GM19099 (cell line): ENCODE results near the gene ANO5.

ENCODE experiments used
- POLR2A ChIP-seq: IDR thresholded peaks from 3 replicates; pipeline ENCODE4 v1.6.1; 2011; ENCODE audit warnings: low read depth; ENCODE audit not compliant: insufficient read length; ENCODE audit errors: extremely low read depth

ANO5 gene, protein sequence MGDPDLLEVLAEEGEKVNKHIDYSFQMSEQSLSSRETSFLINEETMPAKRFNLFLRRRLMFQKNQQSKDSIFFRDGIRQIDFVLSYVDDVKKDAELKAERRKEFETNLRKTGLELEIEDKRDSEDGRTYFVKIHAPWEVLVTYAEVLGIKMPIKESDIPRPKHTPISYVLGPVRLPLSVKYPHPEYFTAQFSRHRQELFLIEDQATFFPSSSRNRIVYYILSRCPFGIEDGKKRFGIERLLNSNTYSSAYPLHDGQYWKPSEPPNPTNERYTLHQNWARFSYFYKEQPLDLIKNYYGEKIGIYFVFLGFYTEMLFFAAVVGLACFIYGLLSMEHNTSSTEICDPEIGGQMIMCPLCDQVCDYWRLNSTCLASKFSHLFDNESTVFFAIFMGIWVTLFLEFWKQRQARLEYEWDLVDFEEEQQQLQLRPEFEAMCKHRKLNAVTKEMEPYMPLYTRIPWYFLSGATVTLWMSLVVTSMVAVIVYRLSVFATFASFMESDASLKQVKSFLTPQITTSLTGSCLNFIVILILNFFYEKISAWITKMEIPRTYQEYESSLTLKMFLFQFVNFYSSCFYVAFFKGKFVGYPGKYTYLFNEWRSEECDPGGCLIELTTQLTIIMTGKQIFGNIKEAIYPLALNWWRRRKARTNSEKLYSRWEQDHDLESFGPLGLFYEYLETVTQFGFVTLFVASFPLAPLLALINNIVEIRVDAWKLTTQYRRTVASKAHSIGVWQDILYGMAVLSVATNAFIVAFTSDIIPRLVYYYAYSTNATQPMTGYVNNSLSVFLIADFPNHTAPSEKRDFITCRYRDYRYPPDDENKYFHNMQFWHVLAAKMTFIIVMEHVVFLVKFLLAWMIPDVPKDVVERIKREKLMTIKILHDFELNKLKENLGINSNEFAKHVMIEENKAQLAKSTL

DNA sequence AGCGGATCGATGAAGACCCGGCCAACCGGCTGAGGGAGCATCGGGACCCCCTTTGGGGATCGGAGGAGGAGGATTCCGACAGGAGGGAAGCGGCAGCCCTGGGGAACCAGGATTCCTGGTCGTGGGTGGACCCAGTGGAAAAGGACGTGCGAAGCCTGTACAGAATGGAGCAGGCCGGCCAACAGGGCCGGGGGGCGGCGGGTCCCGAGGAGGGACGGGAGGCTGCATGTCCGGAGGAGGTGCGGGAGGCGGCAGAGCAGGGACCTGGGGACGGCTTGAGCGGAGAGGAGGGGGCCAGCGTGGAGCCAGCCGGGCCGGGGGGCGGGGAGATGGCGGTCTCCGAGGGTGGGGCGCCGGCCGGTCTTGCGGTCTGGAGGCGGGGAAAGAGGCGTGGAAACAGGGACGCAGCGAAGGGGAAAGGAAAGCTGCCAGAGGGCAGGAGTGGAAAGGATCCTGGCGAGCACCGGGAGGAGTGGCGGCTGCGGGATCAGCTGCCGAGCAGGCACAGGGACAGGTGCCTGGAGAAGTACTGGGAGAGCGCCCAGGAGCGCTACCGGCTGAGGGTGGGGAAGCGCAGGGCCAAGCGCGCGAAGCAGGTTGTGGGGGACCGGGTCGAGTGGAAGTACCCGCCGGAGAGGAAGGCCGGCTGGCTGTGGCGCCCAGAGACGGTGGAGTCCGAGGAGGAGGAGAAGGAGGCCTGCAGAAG is at the start of gene ANO5:
Gene ANO5 (plus strand): TSS at position 444 of the 706 bp plus-strand sequence. CDS start 408 bp downstream, outside the sequence.
- peak; percentile 74 for TF ChIP-seq POLR2A

- no peak for TF ChIP-seq POLR2A
Observed at GRCh38 chr11:22151649-22152197, 41.2 kb upstream of the ANO5 start.

DNA sequence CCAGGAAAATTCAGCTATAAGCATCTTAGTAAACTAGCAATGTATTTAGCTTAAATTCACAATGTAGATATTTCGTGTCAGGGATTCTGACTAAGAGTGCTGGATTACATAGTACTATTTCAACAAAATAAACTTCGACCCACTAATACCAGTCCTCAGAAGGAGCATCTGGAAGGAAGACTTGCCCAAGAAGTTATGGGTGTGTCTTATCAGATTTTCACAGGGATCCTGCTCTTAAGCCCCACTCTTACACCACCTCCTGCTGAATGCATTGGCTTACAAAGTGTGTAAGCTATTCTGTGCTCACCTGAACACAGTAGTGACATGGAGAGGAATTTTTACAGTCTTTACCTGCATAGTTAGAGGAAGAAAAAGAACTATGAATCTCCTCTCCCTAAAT is 35.4 kb upstream of the ANO5 start:
- TF ChIP-seq POLR2A = no peak

DNA sequence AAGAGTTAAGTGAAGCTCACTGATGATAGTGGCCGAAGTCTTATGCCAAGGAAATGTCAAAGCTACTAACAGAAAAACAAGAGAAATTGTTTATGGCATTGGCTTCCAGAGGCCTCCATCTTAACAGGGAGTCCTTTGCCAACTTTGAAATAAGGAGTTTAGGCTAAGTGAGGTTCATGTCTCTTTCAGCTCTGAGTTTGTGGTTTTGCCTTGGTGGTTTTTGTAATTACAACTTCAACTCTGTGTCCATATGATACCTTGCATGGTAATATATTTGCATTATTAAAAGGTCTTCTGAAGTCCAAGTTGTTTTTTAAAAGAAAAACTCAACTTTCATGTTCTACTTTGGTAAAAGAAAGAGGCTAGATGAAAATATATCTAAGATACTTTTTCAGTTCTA is 31.4 kb upstream of the ANO5 start:
- no peak for TF ChIP-seq POLR2A

GRCh38 chr11:22162756-22163155 is 30.1 kb upstream of the ANO5 start:
- no peak for TF ChIP-seq POLR2A

GRCh38 chr11:22163394-22163797 is 29.5 kb upstream of the ANO5 start:
- TF ChIP-seq POLR2A = no peak

DNA sequence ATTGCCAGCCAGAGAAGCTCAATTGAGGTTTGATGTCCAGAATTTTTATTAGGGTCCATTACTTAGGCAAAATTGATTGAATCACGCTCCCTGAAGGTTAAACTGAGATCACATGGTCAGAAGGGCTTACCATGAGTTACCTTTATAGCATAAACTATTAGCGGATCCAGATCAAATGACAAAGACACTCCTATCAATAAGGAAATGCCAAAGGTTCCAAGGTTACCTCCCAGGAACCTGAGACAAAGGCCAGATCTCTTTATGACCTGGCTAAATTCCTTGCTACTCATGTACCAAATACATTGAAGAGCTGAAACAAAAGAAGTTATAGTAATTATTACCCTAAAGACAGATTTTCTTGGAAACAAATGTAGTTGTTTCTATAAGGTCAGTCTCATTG is 27.8 kb upstream of the ANO5 start:
- no peak for TF ChIP-seq POLR2A

DNA sequence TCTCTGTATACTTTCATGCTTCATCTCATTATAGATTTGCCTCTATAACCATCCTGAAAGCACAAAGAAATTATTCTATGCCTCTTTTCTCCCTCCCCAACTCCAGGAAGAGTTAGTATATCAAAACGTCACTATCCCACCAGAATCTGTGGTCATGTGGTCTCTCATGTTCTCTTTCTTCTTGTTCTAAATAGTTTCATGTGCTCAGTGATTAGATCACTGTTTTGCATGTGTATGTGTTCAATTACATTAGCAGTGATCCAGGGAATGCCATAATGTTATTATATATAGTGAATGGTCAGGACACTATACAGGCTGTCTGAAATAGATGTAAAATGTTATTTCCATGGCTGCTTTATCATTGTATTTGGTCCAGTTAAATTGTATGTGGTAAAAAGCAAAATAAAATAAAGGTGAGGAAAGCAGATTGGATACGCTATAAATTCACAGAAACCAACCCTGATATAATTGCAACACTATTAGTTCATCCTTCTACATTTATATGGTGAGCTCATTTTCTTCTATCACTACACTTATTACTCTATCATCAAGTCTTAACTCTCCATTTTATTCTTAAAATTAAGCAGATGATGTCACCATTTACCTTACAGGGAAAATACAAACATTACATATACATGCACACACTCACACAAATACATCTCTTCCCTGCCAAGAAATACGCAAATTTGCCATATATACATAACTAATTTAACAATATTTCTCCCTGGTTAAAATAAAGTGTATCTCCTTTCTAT is 26.9 kb upstream of the ANO5 start:
- no peak for TF ChIP-seq POLR2A

DNA sequence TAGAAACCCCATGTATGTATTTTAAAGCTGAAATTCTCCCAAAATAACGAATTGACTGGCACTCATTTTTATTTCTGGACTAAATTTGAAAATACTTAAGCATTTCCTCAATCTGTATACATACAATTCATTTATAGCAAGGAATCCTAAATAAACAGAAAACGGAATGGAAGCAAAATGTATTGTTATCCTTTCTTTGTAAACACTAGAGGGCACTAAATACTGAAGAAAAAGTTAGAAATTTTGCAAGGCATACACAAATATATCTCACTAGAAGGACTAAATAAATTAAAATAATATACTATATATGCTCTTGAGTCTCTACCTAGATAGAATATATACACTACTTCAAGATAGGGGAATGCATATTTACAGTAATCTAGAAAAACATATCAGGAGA is 23.1 kb upstream of the ANO5 start:
- no peak for TF ChIP-seq POLR2A

DNA sequence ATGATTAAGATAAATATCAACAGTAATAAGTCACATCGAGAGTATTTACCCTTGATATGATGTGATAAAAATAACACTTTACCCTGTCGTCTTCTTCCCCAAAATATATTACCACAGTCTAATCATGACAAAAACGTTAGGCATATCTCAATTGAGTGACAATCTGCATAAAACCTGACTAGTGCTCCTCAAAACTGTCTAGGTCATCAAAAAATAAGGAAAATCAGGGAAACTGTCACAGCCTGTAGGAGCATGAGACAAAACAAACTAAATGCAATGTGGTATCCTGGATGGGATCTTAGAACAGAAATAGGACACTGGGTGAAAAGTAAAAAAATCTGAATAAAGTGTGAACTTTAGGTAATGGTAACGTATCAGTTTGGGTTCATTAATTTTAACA is 19.4 kb upstream of the ANO5 start:
- TF ChIP-seq POLR2A = no peak

GRCh38 chr11:22177186-22177585 is 15.7 kb upstream of the ANO5 start:
- no peak for TF ChIP-seq POLR2A

- no peak for TF ChIP-seq POLR2A
Observed at GRCh38 chr11:22179626-22180025, 13.3 kb upstream of the ANO5 start.

DNA sequence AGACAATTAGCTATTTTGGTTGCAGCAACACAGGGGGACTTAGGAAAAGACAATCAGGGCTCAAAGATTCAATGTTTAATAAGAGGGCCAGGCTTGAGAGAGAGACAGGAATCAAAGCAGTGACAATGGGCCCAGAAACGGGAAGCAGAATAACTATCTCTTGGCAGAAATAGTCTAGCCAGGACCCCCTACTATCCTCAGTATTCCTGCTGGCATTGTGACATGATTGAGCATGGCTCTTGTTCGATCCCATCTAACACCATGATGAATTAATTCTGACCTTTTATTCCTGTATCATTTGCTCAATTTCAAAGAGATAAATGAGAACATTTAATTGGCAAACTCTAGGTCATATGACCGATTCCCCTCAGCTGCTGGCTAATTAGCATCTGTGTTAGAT is 12.8 kb upstream of the ANO5 start:
- no peak for TF ChIP-seq POLR2A

DNA sequence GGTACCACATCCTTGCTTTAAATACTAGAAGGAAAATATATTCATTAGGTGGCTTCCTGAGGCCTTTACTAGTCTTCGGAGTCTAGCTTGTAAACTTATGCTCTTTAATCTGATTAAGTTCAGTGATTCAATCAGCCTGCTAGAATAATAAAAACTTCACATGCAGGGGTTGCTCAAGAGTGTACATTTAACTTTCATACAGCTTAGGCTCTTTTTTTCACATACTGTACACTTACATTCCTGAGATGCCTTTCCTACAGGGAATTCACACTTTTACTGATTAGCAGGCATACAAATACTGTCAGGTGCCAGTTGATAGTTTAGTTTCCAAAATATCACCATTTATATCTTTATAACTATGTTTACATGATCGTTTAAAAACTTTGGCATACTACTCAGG is 3.2 kb upstream of the ANO5 start:
- no peak for TF ChIP-seq POLR2A
